DOHH2 (cell line): Measurements from ENCODE around the gene PHF20.

Experiments
- EZH2phosphoT487 ChIP-seq: fragments of 200-600 bp; sonication (generic); IDR thresholded peaks from 2 replicates; pipeline ENCODE4 v1.6.1; 2017; ENCODE audit warnings: borderline replicate concordance, mild to moderate bottlenecking, antibody characterized with exemption, low read length, moderate library complexity, mixed read lengths
- TF ChIP-seq, protein P1 (sequence below): fragments of 200-600 bp; sonication (generic); IDR thresholded peaks from one replicate; pipeline ENCODE4 v1.5.1; 2014; ENCODE audit warnings: antibody characterized with exemption, mild to moderate bottlenecking, low read depth, low read length; ENCODE audit not compliant: poor library complexity, severe bottlenecking

DNA sequence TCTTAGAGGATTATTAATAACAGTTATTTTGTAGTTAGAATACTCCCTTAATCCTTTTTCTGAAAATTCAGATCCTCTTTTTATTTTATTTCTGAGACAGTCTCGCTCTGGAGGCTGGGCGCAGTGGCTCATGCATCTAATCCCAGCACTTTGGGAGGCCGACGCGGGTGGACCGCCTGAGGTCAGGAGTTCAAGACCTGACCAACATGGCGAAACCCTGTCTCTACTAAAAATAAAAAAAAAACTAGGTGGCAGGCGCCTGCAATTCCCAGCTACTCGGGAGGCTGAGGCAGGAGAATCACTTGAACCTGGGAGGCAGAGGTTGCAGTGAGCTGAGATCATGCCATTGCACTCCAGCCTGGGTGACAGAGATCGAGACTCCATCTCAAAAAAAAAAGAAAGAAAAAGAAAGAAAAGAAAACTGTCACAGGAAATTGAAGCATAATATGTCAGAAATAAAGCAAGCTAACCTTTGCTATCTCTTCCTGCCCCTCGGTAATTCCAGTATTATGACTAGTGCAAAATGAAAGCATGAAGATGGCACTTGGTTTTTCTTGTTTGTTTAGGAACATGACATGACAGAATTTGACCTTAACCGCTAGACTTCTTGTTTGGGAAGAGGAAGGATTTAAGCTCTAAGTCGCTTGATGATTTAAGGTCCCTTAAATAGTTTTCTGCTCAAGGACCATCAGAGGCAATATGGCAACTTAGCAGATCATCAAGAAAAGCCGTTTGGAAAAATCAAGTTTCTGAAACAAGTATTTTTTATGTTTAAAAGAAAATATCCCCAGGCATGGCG, 27.9 kb upstream of the PHF20 start:
- TF ChIP-seq, protein P1, sequence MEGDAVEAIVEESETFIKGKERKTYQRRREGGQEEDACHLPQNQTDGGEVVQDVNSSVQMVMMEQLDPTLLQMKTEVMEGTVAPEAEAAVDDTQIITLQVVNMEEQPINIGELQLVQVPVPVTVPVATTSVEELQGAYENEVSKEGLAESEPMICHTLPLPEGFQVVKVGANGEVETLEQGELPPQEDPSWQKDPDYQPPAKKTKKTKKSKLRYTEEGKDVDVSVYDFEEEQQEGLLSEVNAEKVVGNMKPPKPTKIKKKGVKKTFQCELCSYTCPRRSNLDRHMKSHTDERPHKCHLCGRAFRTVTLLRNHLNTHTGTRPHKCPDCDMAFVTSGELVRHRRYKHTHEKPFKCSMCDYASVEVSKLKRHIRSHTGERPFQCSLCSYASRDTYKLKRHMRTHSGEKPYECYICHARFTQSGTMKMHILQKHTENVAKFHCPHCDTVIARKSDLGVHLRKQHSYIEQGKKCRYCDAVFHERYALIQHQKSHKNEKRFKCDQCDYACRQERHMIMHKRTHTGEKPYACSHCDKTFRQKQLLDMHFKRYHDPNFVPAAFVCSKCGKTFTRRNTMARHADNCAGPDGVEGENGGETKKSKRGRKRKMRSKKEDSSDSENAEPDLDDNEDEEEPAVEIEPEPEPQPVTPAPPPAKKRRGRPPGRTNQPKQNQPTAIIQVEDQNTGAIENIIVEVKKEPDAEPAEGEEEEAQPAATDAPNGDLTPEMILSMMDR, result no peak
- TF ChIP-seq EZH2phosphoT487, result no peak
